HG03139 (cell line): ENCODE measurements around the gene CDH7.

Experiments
- ATAC-seq: cut with Tn5 transposase; IDR thresholded peaks from one replicate; pipeline ENCODE4 v1.9.1; 2021; ENCODE audit not compliant: unreplicated experiment

Gene CDH7, protein sequence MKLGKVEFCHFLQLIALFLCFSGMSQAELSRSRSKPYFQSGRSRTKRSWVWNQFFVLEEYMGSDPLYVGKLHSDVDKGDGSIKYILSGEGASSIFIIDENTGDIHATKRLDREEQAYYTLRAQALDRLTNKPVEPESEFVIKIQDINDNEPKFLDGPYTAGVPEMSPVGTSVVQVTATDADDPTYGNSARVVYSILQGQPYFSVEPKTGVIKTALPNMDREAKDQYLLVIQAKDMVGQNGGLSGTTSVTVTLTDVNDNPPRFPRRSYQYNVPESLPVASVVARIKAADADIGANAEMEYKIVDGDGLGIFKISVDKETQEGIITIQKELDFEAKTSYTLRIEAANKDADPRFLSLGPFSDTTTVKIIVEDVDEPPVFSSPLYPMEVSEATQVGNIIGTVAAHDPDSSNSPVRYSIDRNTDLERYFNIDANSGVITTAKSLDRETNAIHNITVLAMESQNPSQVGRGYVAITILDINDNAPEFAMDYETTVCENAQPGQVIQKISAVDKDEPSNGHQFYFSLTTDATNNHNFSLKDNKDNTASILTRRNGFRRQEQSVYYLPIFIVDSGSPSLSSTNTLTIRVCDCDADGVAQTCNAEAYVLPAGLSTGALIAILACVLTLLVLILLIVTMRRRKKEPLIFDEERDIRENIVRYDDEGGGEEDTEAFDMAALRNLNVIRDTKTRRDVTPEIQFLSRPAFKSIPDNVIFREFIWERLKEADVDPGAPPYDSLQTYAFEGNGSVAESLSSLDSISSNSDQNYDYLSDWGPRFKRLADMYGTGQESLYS

GRCh38 chr18:65750389-65751154, at the start of gene CDH7:
Gene CDH7, plus strand, starts transcription at chr18:65751012. Its CDS starts 11,831 bp downstream, at chr18:65762843.
- ATAC-seq: no peak

GRCh38 chr18:65704046-65704445, 46.8 kb upstream of the CDH7 start:
- no peak for ATAC-seq

DNA sequence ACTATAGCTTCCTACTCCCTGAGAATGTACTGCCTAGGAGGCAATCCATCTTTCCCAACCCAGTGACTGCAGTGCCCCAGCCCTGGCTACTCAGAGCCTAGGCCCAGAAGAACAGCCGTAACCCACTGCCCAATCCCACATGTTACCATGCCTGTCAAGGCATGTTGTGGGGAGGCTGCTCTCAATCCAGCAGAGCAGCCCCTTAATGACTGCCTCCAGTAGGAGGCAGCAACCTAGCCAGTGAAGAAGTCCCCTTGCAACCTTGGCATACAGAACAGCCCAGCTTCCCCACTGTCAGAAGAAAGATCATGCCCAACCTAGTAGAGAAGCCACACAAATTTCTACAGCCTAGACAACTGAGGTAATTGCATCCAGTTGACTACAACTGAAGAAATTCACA, 44.2 kb upstream of the CDH7 start:
- no peak for ATAC-seq

GRCh38 chr18:65711493-65711892, 39.3 kb upstream of the CDH7 start:
- ATAC-seq: no peak

GRCh38 chr18:65721619-65722018, 29.2 kb upstream of the CDH7 start:
- ATAC-seq: no peak

DNA sequence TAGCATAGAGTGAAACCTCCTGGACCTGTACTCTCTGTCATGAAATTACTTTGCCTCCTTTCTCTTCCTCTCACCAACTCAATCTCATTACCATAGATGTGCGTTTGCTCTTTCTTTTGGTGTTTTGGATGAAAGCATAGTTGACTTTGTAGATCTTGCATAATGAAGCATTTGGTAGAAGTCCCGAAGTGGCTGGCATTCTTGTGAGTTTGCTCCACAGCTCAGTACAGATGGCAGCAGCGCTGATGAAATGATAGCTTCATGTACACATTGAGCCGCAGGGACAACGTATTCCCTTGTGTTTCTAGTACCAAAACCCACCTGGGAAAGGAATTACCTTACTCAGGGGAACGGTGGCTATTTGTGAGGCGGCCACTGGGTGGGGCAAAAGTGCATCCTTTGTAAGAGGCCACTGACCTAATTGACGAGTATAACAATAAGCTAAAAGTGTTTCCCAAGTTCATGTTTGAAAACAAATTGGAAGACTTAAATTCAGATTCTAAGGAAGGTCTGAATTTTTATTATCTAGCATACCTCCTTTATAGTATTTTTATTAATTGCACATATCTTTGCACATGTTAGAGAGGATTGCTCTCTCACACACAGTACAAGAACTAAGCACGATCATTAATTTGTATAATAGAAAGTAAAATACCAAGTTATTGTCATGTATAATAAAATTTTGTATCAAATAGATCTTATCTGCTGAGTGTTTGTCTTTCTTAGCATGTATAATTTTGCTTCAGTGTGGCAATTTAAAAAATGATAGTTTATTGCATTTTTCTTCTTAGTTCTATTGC, 25.4 kb upstream of the CDH7 start:
- ATAC-seq: no peak

GRCh38 chr18:65735155-65735554, 15.7 kb upstream of the CDH7 start:
- no peak for ATAC-seq

GRCh38 chr18:65737471-65737955, 13.3 kb upstream of the CDH7 start:
- no peak for ATAC-seq

- ATAC-seq: no peak
Measured at GRCh38 chr18:65746936-65747335, 3.9 kb upstream of the CDH7 start.

- no peak for ATAC-seq
Measured at GRCh38 chr18:65748321-65748720, 2.5 kb upstream of the CDH7 start.

- ATAC-seq: no peak
Measured at GRCh38 chr18:65749841-65750240, 971 bp upstream of the CDH7 start.

DNA sequence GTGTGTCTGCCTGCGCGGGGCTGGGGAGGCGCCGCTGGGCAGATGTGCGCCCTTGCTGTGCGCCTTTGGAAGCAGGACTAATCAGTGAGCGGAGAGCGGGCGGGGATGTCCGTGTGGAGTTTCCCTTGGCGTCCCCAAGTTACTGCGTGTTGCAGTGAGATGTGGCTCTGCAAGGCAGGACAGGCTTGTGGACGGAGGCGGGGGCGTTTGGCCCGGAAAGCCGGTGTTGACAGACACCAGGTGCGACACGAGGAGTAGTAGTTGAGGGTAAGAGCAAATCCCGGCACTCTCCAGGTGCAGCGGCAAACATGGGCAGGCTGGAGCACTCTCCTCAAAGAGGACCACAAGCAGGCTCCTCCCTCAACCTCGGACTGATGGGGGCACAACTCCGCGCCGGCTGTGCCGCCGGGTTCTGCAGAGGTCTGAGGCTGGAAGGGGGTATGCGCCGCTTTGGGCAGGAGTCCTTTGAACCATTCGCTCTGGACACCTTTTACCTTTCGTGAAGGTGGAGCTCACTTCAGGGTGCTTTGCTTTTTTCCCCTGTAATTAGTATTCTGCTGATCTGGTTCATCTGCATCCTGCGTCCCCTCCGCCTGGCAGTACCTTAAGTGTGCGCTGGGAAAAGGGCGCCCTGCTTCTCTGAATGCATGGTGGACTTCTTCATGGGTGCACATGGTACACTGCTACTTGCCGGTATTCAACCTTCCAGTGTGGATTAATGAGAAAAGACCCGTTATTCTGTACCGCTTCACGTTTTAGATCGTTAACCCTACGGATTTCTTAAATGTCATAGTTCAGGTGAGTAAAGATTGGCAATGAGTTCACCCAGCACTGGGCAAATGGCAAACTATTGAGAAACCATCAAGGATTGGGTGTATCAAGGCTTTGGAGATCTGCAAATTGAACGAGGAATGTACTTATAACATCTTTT, 608 bp downstream of the CDH7 start:
- ATAC-seq: no peak

GRCh38 chr18:65752625-65753325, 2.0 kb downstream of the CDH7 start:
- ATAC-seq: no peak

GRCh38 chr18:65753520-65753919, 2.7 kb downstream of the CDH7 start:
- no peak for ATAC-seq

GRCh38 chr18:65754121-65754520, 3.3 kb downstream of the CDH7 start:
- ATAC-seq: no peak

GRCh38 chr18:65755616-65756015, 4.8 kb downstream of the CDH7 start:
- no peak for ATAC-seq

DNA sequence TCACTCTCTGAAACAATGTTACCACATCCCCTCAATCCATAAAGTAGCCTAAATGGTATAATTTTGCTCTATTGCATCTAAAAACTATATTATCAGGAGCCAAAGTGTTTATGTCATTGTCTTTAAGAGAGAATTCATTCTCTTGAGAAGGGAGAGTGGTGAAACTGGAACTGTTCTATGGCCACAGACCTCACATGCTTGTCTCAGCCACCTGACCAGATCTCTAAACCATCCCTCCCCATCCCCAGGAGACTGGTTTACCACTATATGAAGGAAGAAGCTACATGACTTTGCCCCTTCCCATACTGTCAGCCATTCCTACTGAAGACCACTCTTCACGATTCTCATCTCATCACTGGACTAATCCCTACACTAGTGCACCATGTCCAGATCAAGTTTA, 9.6 kb downstream of the CDH7 start:
- no peak for ATAC-seq

GRCh38 chr18:65761636-65762295, 11.0 kb downstream of the CDH7 start:
- no peak for ATAC-seq
